ENCODE measurements around the gene RXFP3.

GRCh38 chr5:33934176-33934575 is 2.0 kb upstream of the RXFP3 start:
- TF ChIP-seq, protein P1, sequence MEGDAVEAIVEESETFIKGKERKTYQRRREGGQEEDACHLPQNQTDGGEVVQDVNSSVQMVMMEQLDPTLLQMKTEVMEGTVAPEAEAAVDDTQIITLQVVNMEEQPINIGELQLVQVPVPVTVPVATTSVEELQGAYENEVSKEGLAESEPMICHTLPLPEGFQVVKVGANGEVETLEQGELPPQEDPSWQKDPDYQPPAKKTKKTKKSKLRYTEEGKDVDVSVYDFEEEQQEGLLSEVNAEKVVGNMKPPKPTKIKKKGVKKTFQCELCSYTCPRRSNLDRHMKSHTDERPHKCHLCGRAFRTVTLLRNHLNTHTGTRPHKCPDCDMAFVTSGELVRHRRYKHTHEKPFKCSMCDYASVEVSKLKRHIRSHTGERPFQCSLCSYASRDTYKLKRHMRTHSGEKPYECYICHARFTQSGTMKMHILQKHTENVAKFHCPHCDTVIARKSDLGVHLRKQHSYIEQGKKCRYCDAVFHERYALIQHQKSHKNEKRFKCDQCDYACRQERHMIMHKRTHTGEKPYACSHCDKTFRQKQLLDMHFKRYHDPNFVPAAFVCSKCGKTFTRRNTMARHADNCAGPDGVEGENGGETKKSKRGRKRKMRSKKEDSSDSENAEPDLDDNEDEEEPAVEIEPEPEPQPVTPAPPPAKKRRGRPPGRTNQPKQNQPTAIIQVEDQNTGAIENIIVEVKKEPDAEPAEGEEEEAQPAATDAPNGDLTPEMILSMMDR (IDR thresholded peaks at IDR 0.05) = no peak
- no peak for TF ChIP-seq EZH2 (IDR thresholded peaks at IDR 0.05)
